ENCODE data around the gene TERT. TPM values are rescaled to one million over a fixed set of nuclear protein-coding genes. Genes with fewer than 3 reads are reported as not detected.

TERT gene
- polyA plus RNA-seq, 1 donor from 2014 or later, result not detected

GRCh38 chr5:1231354-1231905 is 63.4 kb downstream of the TERT start:
- Histone ChIP-seq H3F3A (ENCODE audit: insufficient read depth, low read length, poor library complexity, severe bottlenecking) (no peaks in the 10 kb centered on the region), H2AFZ (ENCODE audit: low read depth, low read length) (no peak overlapping the region)
- TF ChIP-seq RAD21 (conservative IDR thresholded peaks at IDR 0.05) (no peak), SMC3 (conservative IDR thresholded peaks at IDR 0.05; ENCODE audit: poor library complexity) (no peak), MXI1 (conservative IDR thresholded peaks at IDR 0.05; ENCODE audit: poor library complexity, severe bottlenecking) (no peak), EZH2 (IDR thresholded peaks at IDR 0.05; ENCODE audit: borderline replicate concordance, insufficient read depth, low read length, poor library complexity, severe bottlenecking) (no peak), CTCF (IDR thresholded peaks at IDR 0.05; ENCODE audit: poor library complexity, severe bottlenecking) (no peak), POLR2AphosphoS5 (IDR thresholded peaks at IDR 0.05) (no peak)

GRCh38 chr5:1230551-1230950 is 64.3 kb downstream of the TERT start:
- no peak overlapping the region for H3K27ac ChIP-seq (ENCODE audit: low read length)
- no peaks in the 10 kb centered on the region for H4K20me1 ChIP-seq (ENCODE audit: insufficient read depth)
- H3K4me2 ChIP-seq (ENCODE audit: low read length), result no peak overlapping the region
- H3K79me2 ChIP-seq (replicated peaks; ENCODE audit: insufficient read depth, low read length), result no peaks in the 10 kb centered on the region
- no peaks in the 10 kb centered on the region for H3K27me3 ChIP-seq (ENCODE audit: insufficient read depth, low read depth, low read length)
- no peaks in the 10 kb centered on the region for H3F3A ChIP-seq (ENCODE audit: insufficient read depth, low read length, poor library complexity, severe bottlenecking)
- H3K9me2 ChIP-seq (ENCODE audit: insufficient read depth, low read length), result no peaks in the 10 kb centered on the region
- peaks cover 5% of the 10 kb centered on the region for H3K9me3 ChIP-seq (ENCODE audit: low read length)
- no peaks in the 10 kb centered on the region for H3K36me3 ChIP-seq (ENCODE audit: insufficient read depth, low read length)
- no peak overlapping the region for H3K9ac ChIP-seq (ENCODE audit: low read length)
- no peak overlapping the region for H2AFZ ChIP-seq (ENCODE audit: low read depth, low read length)
- TF ChIP-seq CTCF (IDR thresholded peaks at IDR 0.05; ENCODE audit: poor library complexity, severe bottlenecking) (no peak), RAD21 (conservative IDR thresholded peaks at IDR 0.05) (no peak), POLR2AphosphoS5 (IDR thresholded peaks at IDR 0.05) (no peak), REST (IDR thresholded peaks at IDR 0.05; ENCODE audit: borderline replicate concordance) (no peak), MXI1 (conservative IDR thresholded peaks at IDR 0.05; ENCODE audit: poor library complexity, severe bottlenecking) (no peak), EZH2 (IDR thresholded peaks at IDR 0.05; ENCODE audit: borderline replicate concordance, insufficient read depth, low read length, poor library complexity, severe bottlenecking) (no peak), TAF1 (IDR thresholded peaks at IDR 0.05; ENCODE audit: low read depth) (no peak), SMC3 (conservative IDR thresholded peaks at IDR 0.05; ENCODE audit: poor library complexity) (no peak), EP300 (conservative IDR thresholded peaks at IDR 0.05; ENCODE audit: poor library complexity, severe bottlenecking) (no peak)
- H3K4me3 ChIP-seq (ENCODE audit: low read length), result no peak overlapping the region

More at GRCh38 chr5:1231354-1231905, 63.4 kb downstream of the TERT start:
- Histone ChIP-seq H3K4me2 (ENCODE audit: low read length) (no peak overlapping the region), H3K27ac (ENCODE audit: low read length) (no peak overlapping the region), H3K9me3 (ENCODE audit: low read length) (peaks cover 12% of the 10 kb centered on the region), H3K27me3 (ENCODE audit: insufficient read depth, low read depth, low read length) (no peaks in the 10 kb centered on the region), H3K79me2 (replicated peaks; ENCODE audit: insufficient read depth, low read length) (no peaks in the 10 kb centered on the region), H3K36me3 (ENCODE audit: insufficient read depth, low read length) (no peaks in the 10 kb centered on the region), H3K4me3 (ENCODE audit: low read length) (no peak overlapping the region), H3K9me2 (ENCODE audit: insufficient read depth, low read length) (no peaks in the 10 kb centered on the region), H3K9ac (ENCODE audit: low read length) (no peak overlapping the region), H4K20me1 (ENCODE audit: insufficient read depth) (no peaks in the 10 kb centered on the region)

Measured in neural cell (in vitro differentiated cells).